Endothelial cell of umbilical vein (primary cell): Measurements from ENCODE around the gene CREB3.

Source experiments
- CTCF ChIP-seq, 2 donors: IDR thresholded peaks; 1 replicate in 1 of 2; 2 replicates in 1 of 2; pipeline ENCODE4 v1.5.1; 2011; ENCODE audit warnings: low read length in 2 of 2, mild to moderate bottlenecking in 2 of 2, moderate library complexity in 2 of 2, control low read depth in 1 of 2, inconsistent platforms in 1 of 2, low read depth in 1 of 2; ENCODE audit not compliant: insufficient read depth in 1 of 2; ENCODE audit errors: extremely low read depth in 1 of 2
- EZH2 ChIP-seq: IDR thresholded peaks from 2 replicates; pipeline ENCODE4 v1.6.1; 2012; ENCODE audit warnings: borderline replicate concordance, low read depth, mild to moderate bottlenecking, moderate library complexity, low read length, inconsistent platforms; ENCODE audit not compliant: severe bottlenecking
- MAX ChIP-seq: IDR thresholded peaks from 2 replicates; pipeline ENCODE4 v1.6.1; 2011; ENCODE audit not compliant: insufficient read depth, insufficient read length
- POLR2A ChIP-seq: IDR thresholded peaks from 2 replicates; pipeline ENCODE4 v1.6.1; 2012; ENCODE audit warnings: low read depth, mild to moderate bottlenecking, control low read depth, low read length

GRCh38 chr9:35700031-35700430 lies 32.4 kb upstream of the CREB3 start:
- TF ChIP-seq POLR2A (no peak), CTCF (IDR thresholded peaks at IDR 0.05; ENCODE audit: extremely low read depth in 1 of 2, insufficient read depth in 1 of 2, low read depth in 1 of 2, low read length in 2 of 2) (no peak), MAX (no peak), EZH2 (no peak)
